ENCODE measurements around the gene GOLGA8S. TPM values are rescaled to one million over a fixed set of nuclear protein-coding genes. Genes with fewer than 3 reads are reported as not detected.
"Not testable (repeated sequence)": the region's sequence is repeated elsewhere in the genome, so short reads cannot be mapped to it uniquely, and the experiment has no call there.

Gene GOLGA8S
- total RNA-seq (2014; rRNA removed), result not detected in 2 replicates
- Bru-seq, nascent RNA, result not detected
- BruChase-seq, experiment 1, labeled RNA remaining after a 6-hour chase, result not detected
- BruChase-seq, experiment 2, labeled RNA remaining after a 2-hour chase, result not detected
- long read RNA-seq, result 0 reads

DNA sequence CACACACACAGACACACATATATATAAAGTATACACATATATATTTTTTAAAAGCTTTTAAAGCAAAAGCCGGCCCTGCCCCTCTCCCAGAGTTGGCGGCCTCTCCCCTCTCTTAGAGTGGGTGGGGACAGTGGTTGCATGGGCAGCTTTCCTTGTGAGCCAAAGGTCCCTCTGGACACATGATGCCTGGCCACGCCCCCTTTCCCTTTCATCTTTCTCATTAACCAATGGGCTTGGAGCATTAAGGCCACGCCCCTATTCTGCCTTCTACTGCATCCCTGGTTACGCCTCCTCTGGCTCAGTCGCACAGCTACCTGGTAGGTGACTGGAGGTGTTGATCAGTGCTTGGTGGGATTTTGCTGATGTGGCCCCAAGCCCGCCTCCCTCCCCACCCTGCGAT lies at the start of gene GOLGA8S:
Gene GOLGA8S, plus strand, starts transcription at position 301 of the 400 bp plus-strand sequence. Its CDS starts 62 bp downstream, at position 363.
- ATAC-seq; CTCF ChIA-PET; H3K27me3 ChIP-seq (ENCODE audit: low read length); H4K20me1 ChIP-seq (ENCODE audit: low read length); H3K4me3 ChIP-seq (ENCODE audit: low read length); POLR2A ChIA-PET (ENCODE audit: unreplicated experiment); H3K9me3 ChIP-seq (ENCODE audit: low read length); H3K36me3 ChIP-seq (ENCODE audit: low read depth, low read length); H3K4me2 ChIP-seq (ENCODE audit: low read length); H3K9ac ChIP-seq (ENCODE audit: low read length); H2AFZ ChIP-seq (ENCODE audit: low read length); H3K79me2 ChIP-seq (ENCODE audit: low read length); BruUV-seq (replicated peaks); DNase-seq; H3K4me1 ChIP-seq (ENCODE audit: insufficient read depth, low read length); H3K9me2 ChIP-seq (replicated peaks; ENCODE audit: low read length); H3K27ac ChIP-seq (ENCODE audit: low read length); intact Hi-C loops (cut with micrococcal nuclease); H3F3A ChIP-seq (ENCODE audit: low read length, unreplicated experiment): not testable (repeated sequence)

DNA sequence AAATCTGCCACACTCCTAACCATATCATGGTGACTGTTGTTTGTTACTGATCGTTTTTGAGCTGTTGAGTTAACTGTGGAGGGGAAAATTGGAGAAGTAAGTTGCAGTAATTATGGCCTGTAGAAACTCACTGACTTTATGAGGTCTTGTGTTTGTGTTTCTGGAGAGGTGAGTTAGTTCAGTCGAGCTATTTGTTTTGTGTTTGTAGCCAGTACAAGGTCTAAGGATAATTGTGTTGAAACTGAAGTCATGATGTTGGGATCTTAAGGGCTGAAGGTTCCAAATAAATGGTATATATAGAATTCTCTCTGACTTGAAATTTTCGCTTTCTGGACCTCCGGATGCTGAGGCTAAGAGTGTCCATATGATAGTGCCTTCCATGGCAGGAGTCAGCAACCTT lies 49.7 kb upstream of the GOLGA8S start:
- Histone ChIP-seq H3K79me2 (ENCODE audit: low read length) (peaks cover 37% of the 10 kb centered on the region), H3K4me3 (ENCODE audit: low read length) (peak overlapping the region; percentile 76), H3K4me2 (ENCODE audit: low read length) (peak overlapping the region; percentile 98), H3K36me3 (ENCODE audit: low read depth, low read length) (peaks cover 15% of the 10 kb centered on the region; the same call in 1 of the 2 replicates), H3K9ac (ENCODE audit: low read length) (peak overlapping the region; percentile 56)
- CTCF ChIA-PET, result interaction anchor here (0.5 kb wide), 1 partner anchor 71 kb away, joined by 3 read pairs; no protein-coding TSS in a partner anchor
- H3K9me2 ChIP-seq (replicated peaks; ENCODE audit: low read length); POLR2A ChIA-PET (ENCODE audit: unreplicated experiment); intact Hi-C loops (cut with micrococcal nuclease); H4K20me1 ChIP-seq (ENCODE audit: low read length); H3K27me3 ChIP-seq (ENCODE audit: low read length); DNase-seq; H3K9me3 ChIP-seq (ENCODE audit: low read length); H3F3A ChIP-seq (ENCODE audit: low read length, unreplicated experiment); H3K27ac ChIP-seq (ENCODE audit: low read length); H3K4me1 ChIP-seq (ENCODE audit: insufficient read depth, low read length); BruUV-seq (replicated peaks); H2AFZ ChIP-seq (ENCODE audit: low read length): not testable (repeated sequence)
- peak; percentile 38; the same call in 1 of the 2 replicates for ATAC-seq

DNA sequence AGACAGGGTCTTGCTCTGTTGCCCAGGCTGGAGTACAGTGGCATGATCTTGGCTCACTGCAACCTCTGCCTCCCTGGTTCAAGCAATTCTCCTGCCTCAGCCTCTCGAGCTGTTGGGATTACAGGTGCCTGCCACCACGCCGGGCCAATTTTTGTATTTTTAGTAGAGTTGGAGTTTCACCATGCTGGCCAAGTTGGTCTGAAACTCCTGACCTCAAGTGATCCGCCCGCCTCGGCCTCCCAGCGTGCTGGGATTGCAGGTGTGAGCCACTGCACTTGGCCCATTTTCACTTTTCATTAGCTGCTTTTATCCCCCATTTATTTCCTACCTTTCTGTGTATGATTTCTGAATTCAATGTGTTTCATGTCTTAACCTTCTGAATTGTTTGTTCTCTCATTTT lies 48.6 kb upstream of the GOLGA8S start:
- H4K20me1 ChIP-seq (ENCODE audit: low read length); CTCF ChIA-PET; H3K9me2 ChIP-seq (replicated peaks; ENCODE audit: low read length); intact Hi-C loops (cut with micrococcal nuclease); H3K9me3 ChIP-seq (ENCODE audit: low read length); H3K4me3 ChIP-seq (ENCODE audit: low read length); BruUV-seq (replicated peaks); DNase-seq; H3K27me3 ChIP-seq (ENCODE audit: low read length); H3K4me1 ChIP-seq (ENCODE audit: insufficient read depth, low read length); ATAC-seq; H3K9ac ChIP-seq (ENCODE audit: low read length); H3F3A ChIP-seq (ENCODE audit: low read length, unreplicated experiment); H2AFZ ChIP-seq (ENCODE audit: low read length); H3K27ac ChIP-seq (ENCODE audit: low read length): not testable (repeated sequence)
- H3K79me2 ChIP-seq (ENCODE audit: low read length), result peaks cover 37% of the 10 kb centered on the region
- peak overlapping the region; percentile 98; the same call in 1 of the 2 replicates for H3K4me2 ChIP-seq (ENCODE audit: low read length)
- peaks cover 19% of the 10 kb centered on the region; the same call in 1 of the 2 replicates for H3K36me3 ChIP-seq (ENCODE audit: low read depth, low read length)
- POLR2A ChIA-PET (ENCODE audit: unreplicated experiment), result interaction anchor here (0.6 kb wide), 1 partner anchor 270 kb away, joined by 4 read pairs; no protein-coding TSS in a partner anchor

- DNase-seq; H3K27ac ChIP-seq (ENCODE audit: low read length); H3K4me3 ChIP-seq (ENCODE audit: low read length); intact Hi-C loops (cut with micrococcal nuclease); ATAC-seq; CTCF ChIA-PET; H2AFZ ChIP-seq (ENCODE audit: low read length); POLR2A ChIA-PET (ENCODE audit: unreplicated experiment); H3K9me3 ChIP-seq (ENCODE audit: low read length); H3K4me1 ChIP-seq (ENCODE audit: insufficient read depth, low read length); H4K20me1 ChIP-seq (ENCODE audit: low read length); H3K27me3 ChIP-seq (ENCODE audit: low read length); H3K9me2 ChIP-seq (replicated peaks; ENCODE audit: low read length); BruUV-seq (replicated peaks); H3F3A ChIP-seq (ENCODE audit: low read length, unreplicated experiment); H3K9ac ChIP-seq (ENCODE audit: low read length); H3K4me2 ChIP-seq (ENCODE audit: low read length): not testable (repeated sequence)
- Histone ChIP-seq H3K36me3 (ENCODE audit: low read depth, low read length) (peaks cover 19% of the 10 kb centered on the region; the same call in 1 of the 2 replicates), H3K79me2 (ENCODE audit: low read length) (peaks cover 15% of the 10 kb centered on the region)
Measured at GRCh38 chr15:23311233-23311632, 43.3 kb upstream of the GOLGA8S start.

DNA sequence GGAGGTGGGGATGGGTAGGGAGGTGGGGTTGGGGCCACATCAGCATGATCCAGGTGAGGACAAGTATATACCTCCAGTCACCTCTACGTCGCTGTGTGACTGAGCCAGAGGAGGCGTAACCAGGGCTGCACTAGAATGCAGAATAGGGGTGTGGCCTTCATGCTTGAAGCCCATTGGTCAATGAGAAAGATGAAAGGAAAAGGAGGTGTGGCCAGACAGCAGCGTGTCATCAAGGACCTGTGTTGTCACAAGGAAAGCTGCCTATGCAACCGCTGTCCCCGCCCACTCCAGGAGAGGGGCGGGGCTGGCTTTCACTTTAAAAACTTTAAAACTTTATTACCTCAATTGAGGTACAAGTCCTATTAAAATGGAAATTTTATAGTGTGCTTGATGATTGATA lies 20.5 kb upstream of the GOLGA8S start, which contains the start of gene GOLGA6L26:
Gene GOLGA6L26, minus strand, starts transcription at position 101 of the 400 bp plus-strand sequence. Its CDS starts 61 bp downstream, at position 40.
- intact Hi-C loops (cut with micrococcal nuclease); H3K79me2 ChIP-seq (ENCODE audit: low read length); DNase-seq; H3K4me3 ChIP-seq (ENCODE audit: low read length); H3K4me1 ChIP-seq (ENCODE audit: insufficient read depth, low read length); H3F3A ChIP-seq (ENCODE audit: low read length, unreplicated experiment); CTCF ChIA-PET; H2AFZ ChIP-seq (ENCODE audit: low read length); H3K27ac ChIP-seq (ENCODE audit: low read length); H4K20me1 ChIP-seq (ENCODE audit: low read length); BruUV-seq (replicated peaks); H3K36me3 ChIP-seq (ENCODE audit: low read depth, low read length); H3K4me2 ChIP-seq (ENCODE audit: low read length); H3K9me2 ChIP-seq (replicated peaks; ENCODE audit: low read length); ATAC-seq; POLR2A ChIA-PET (ENCODE audit: unreplicated experiment); H3K9me3 ChIP-seq (ENCODE audit: low read length); H3K27me3 ChIP-seq (ENCODE audit: low read length); H3K9ac ChIP-seq (ENCODE audit: low read length): not testable (repeated sequence)

DNA sequence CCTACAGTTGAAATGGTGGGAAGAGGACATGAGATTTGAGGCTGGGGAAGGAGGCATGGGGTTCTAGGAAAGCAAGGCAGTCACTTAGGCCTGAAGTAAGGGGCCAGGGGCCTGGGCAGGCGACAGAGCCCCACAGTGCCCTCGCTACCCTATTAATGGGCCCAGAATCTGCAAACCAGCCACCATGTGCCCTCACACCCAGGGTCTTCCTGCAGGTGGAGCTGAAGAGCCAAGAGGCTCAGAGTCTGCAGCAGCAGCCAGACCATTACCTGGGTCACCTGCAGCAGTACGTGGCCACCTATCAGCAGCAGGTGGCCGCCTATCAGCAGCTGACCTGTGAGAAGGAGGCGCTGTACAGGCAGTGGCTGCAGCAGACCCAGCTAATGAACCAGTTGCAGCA lies 8.1 kb downstream of the GOLGA8S start:
- intact Hi-C loops (cut with micrococcal nuclease); H3K4me2 ChIP-seq (ENCODE audit: low read length); CTCF ChIA-PET; H3K79me2 ChIP-seq (ENCODE audit: low read length); H3K27me3 ChIP-seq (ENCODE audit: low read length); H3K9me2 ChIP-seq (replicated peaks; ENCODE audit: low read length); H4K20me1 ChIP-seq (ENCODE audit: low read length); BruUV-seq (replicated peaks); H2AFZ ChIP-seq (ENCODE audit: low read length); DNase-seq; H3K36me3 ChIP-seq (ENCODE audit: low read depth, low read length); H3K9me3 ChIP-seq (ENCODE audit: low read length); H3K27ac ChIP-seq (ENCODE audit: low read length); ATAC-seq; H3K9ac ChIP-seq (ENCODE audit: low read length); H3F3A ChIP-seq (ENCODE audit: low read length, unreplicated experiment); H3K4me1 ChIP-seq (ENCODE audit: insufficient read depth, low read length); POLR2A ChIA-PET (ENCODE audit: unreplicated experiment); H3K4me3 ChIP-seq (ENCODE audit: low read length): not testable (repeated sequence)

- H3K9me2 ChIP-seq (replicated peaks; ENCODE audit: low read length); H3K4me1 ChIP-seq (ENCODE audit: insufficient read depth, low read length); H2AFZ ChIP-seq (ENCODE audit: low read length); POLR2A ChIA-PET (ENCODE audit: unreplicated experiment); H4K20me1 ChIP-seq (ENCODE audit: low read length); H3K9me3 ChIP-seq (ENCODE audit: low read length); H3K79me2 ChIP-seq (ENCODE audit: low read length); H3K27me3 ChIP-seq (ENCODE audit: low read length); H3K27ac ChIP-seq (ENCODE audit: low read length); CTCF ChIA-PET; H3K36me3 ChIP-seq (ENCODE audit: low read depth, low read length); H3K4me3 ChIP-seq (ENCODE audit: low read length); BruUV-seq (replicated peaks); H3K9ac ChIP-seq (ENCODE audit: low read length); H3F3A ChIP-seq (ENCODE audit: low read length, unreplicated experiment); H3K4me2 ChIP-seq (ENCODE audit: low read length); DNase-seq; ATAC-seq; intact Hi-C loops (cut with micrococcal nuclease): not testable (repeated sequence)
Measured at GRCh38 chr15:23364261-23364660, 9.7 kb downstream of the GOLGA8S start.
